Hematopoietic multipotent progenitor cell treated with erythropoietin and hydrocortisone succinate and interleukin-3 and kit ligand, for 15 days (in vitro differentiated cells): Measurements from ENCODE around the gene DDX31.
"Not testable (repeated sequence)": the region's sequence is repeated elsewhere in the genome, so short reads cannot be mapped to it uniquely, and the experiment has no call there.

ENCODE experiments used
- DNase-seq: peaks from one replicate; pipeline ENCODE4 v3.0.0-alpha.2; 2015; ENCODE audit warnings: low spot score

DDX31 gene

GRCh38 chr9:132669698-132670456 lies at the start of gene DDX31:
Gene DDX31, minus strand, starts transcription at chr9:132669983. Its CDS starts 49 bp downstream, at chr9:132669934.
- peak; percentile 89 for DNase-seq

- DNase-seq, result not testable (repeated sequence)
These were observed 48.7 kb upstream of the DDX31 start for GRCh38 chr9:132718381-132718928.

GRCh38 chr9:132717326-132717945 lies 47.7 kb upstream of the DDX31 start:
- DNase-seq, result no peak

- DNase-seq, result no peak
These were observed 46.2 kb upstream of the DDX31 start for GRCh38 chr9:132716007-132716406.

GRCh38 chr9:132712753-132713152 lies 43.0 kb upstream of the DDX31 start:
- DNase-seq, result no peak

- DNase-seq, result no peak
These were observed 42.1 kb upstream of the DDX31 start for GRCh38 chr9:132711846-132712245.

GRCh38 chr9:132711152-132711551 lies 41.4 kb upstream of the DDX31 start:
- DNase-seq, result not testable (repeated sequence)

- DNase-seq, result no peak
These were observed 40.5 kb upstream of the DDX31 start for GRCh38 chr9:132710333-132710732.

GRCh38 chr9:132708769-132709430 lies 39.1 kb upstream of the DDX31 start:
- no peak for DNase-seq

- DNase-seq, result no peak
These were observed 38.5 kb upstream of the DDX31 start for GRCh38 chr9:132708239-132708638.

- DNase-seq, result no peak
These were observed 33.6 kb upstream of the DDX31 start for GRCh38 chr9:132703336-132703735.

- DNase-seq, result no peak
These were observed 32.5 kb upstream of the DDX31 start for GRCh38 chr9:132702254-132702653.

- DNase-seq, result no peak
These were observed 30.2 kb upstream of the DDX31 start for GRCh38 chr9:132699956-132700355.

- no peak for DNase-seq
These were observed 29.2 kb upstream of the DDX31 start for GRCh38 chr9:132698989-132699388.

GRCh38 chr9:132697230-132697629 lies 27.4 kb upstream of the DDX31 start:
- no peak for DNase-seq

- DNase-seq, result peak; percentile 17
These were observed 24.4 kb upstream of the DDX31 start for GRCh38 chr9:132694144-132694543.

GRCh38 chr9:132690696-132691095 lies 20.9 kb upstream of the DDX31 start:
- no peak for DNase-seq

- no peak for DNase-seq
These were observed 14.1 kb upstream of the DDX31 start for GRCh38 chr9:132683873-132684272.

- DNase-seq, result no peak
These were observed 11.8 kb upstream of the DDX31 start for GRCh38 chr9:132681561-132681960.

GRCh38 chr9:132679946-132680625 lies 10.3 kb upstream of the DDX31 start:
- no peak for DNase-seq

GRCh38 chr9:132677976-132678375 lies 8.2 kb upstream of the DDX31 start:
- DNase-seq, result no peak

- DNase-seq, result no peak
These were observed 4.7 kb upstream of the DDX31 start for GRCh38 chr9:132674485-132674884.
